Measurements from ENCODE around the gene PTPRO.
"Not testable (repeated sequence)": the region's sequence is repeated elsewhere in the genome, so short reads cannot be mapped to it uniquely, and the experiment has no call there.

PTPRO gene

GRCh38 chr12:15608406-15608805 lies 286.1 kb downstream of the PTPRO start:
- no peak overlapping the region for H3K9ac ChIP-seq (ENCODE audit: low read length)

GRCh38 chr12:15608941-15609340 lies 286.6 kb downstream of the PTPRO start:
- H3K4me1 ChIP-seq (ENCODE audit: low read length): no peaks in the 10 kb centered on the region
- no peak overlapping the region for H3K4me2 ChIP-seq (ENCODE audit: low read length)
- no peak overlapping the region for H2AFZ ChIP-seq (ENCODE audit: low read depth, low read length)
- no peaks in the 10 kb centered on the region for H3K27me3 ChIP-seq (ENCODE audit: low read depth, low read length)
- H3K4me3 ChIP-seq (ENCODE audit: low read length): no peak overlapping the region
- no peaks in the 10 kb centered on the region for H3K9me3 ChIP-seq (ENCODE audit: insufficient read depth, low read length)
- H3K36me3 ChIP-seq (replicated peaks; ENCODE audit: low read depth, low read length): no peaks in the 10 kb centered on the region
- H3K27ac ChIP-seq (ENCODE audit: low read length): no peak overlapping the region
- TF ChIP-seq EZH2phosphoT487 (IDR thresholded peaks at IDR 0.05; ENCODE audit: low read depth): no peak
- TF ChIP-seq, protein P1, sequence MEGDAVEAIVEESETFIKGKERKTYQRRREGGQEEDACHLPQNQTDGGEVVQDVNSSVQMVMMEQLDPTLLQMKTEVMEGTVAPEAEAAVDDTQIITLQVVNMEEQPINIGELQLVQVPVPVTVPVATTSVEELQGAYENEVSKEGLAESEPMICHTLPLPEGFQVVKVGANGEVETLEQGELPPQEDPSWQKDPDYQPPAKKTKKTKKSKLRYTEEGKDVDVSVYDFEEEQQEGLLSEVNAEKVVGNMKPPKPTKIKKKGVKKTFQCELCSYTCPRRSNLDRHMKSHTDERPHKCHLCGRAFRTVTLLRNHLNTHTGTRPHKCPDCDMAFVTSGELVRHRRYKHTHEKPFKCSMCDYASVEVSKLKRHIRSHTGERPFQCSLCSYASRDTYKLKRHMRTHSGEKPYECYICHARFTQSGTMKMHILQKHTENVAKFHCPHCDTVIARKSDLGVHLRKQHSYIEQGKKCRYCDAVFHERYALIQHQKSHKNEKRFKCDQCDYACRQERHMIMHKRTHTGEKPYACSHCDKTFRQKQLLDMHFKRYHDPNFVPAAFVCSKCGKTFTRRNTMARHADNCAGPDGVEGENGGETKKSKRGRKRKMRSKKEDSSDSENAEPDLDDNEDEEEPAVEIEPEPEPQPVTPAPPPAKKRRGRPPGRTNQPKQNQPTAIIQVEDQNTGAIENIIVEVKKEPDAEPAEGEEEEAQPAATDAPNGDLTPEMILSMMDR (IDR thresholded peaks at IDR 0.05; ENCODE audit: low read depth, low read length): no peak
- H3K79me2 ChIP-seq (ENCODE audit: low read length): no peaks in the 10 kb centered on the region
- H4K20me1 ChIP-seq (ENCODE audit: insufficient read depth, low read length): no peaks in the 10 kb centered on the region
- H3K9ac ChIP-seq (ENCODE audit: low read length): no peak overlapping the region

More at GRCh38 chr12:15608406-15608805, 286.1 kb downstream of the PTPRO start:
- Histone ChIP-seq H3K36me3 (replicated peaks; ENCODE audit: low read depth, low read length) (no peaks in the 10 kb centered on the region), H3K4me1 (ENCODE audit: low read length) (no peaks in the 10 kb centered on the region), H3K4me2 (ENCODE audit: low read length) (no peak overlapping the region), H3K27ac (ENCODE audit: low read length) (no peak overlapping the region), H4K20me1 (ENCODE audit: insufficient read depth, low read length) (no peaks in the 10 kb centered on the region), H3K9me3 (ENCODE audit: insufficient read depth, low read length) (no peaks in the 10 kb centered on the region), H3K79me2 (ENCODE audit: low read length) (no peaks in the 10 kb centered on the region), H3K27me3 (ENCODE audit: low read depth, low read length) (no peaks in the 10 kb centered on the region), H2AFZ (ENCODE audit: low read depth, low read length) (no peak overlapping the region), H3K4me3 (ENCODE audit: low read length) (no peak overlapping the region)
- TF ChIP-seq, protein P1 (IDR thresholded peaks at IDR 0.05; ENCODE audit: low read depth, low read length): no peak
- no peak for TF ChIP-seq EZH2phosphoT487 (IDR thresholded peaks at IDR 0.05; ENCODE audit: low read depth)

DNA sequence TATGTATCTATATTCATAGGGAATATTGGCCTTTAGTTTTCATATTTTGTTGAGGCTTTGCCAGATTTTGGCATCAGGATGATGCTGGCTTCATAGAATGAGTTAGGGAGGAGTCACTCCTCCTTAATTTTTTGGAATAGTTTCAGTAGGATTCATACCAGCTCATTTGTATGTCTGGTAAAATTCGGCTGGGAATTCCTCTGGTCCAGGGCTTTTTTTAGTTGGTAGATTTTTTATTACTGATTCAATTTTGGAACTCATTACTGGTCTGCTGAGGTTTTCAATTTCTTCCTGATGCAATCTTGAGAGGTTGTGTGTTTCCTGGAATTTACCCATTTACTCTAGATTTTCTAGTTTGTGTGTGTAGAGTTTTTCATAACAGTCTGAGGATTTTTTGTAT lies 291.7 kb downstream of the PTPRO start:
- TF ChIP-seq, protein P1 (IDR thresholded peaks at IDR 0.05; ENCODE audit: low read depth, low read length): no peak
- TF ChIP-seq EZH2phosphoT487 (IDR thresholded peaks at IDR 0.05; ENCODE audit: low read depth): no peak
- Histone ChIP-seq H3K9me3 (ENCODE audit: insufficient read depth, low read length) (no peaks in the 10 kb centered on the region), H3K27me3 (ENCODE audit: low read depth, low read length) (no peaks in the 10 kb centered on the region), H3K36me3 (replicated peaks; ENCODE audit: low read depth, low read length) (no peaks in the 10 kb centered on the region), H3K79me2 (ENCODE audit: low read length) (no peaks in the 10 kb centered on the region), H2AFZ (ENCODE audit: low read depth, low read length) (no peak overlapping the region), H3K27ac (ENCODE audit: low read length) (no peak overlapping the region), H3K9ac (ENCODE audit: low read length) (no peak overlapping the region), H3K4me1 (ENCODE audit: low read length) (no peaks in the 10 kb centered on the region), H4K20me1 (ENCODE audit: insufficient read depth, low read length) (no peaks in the 10 kb centered on the region), H3K4me2 (ENCODE audit: low read length) (no peak overlapping the region), H3K4me3 (ENCODE audit: low read length) (no peak overlapping the region)

- H3K9ac ChIP-seq (ENCODE audit: low read length); H3K79me2 ChIP-seq (ENCODE audit: low read length): not testable (repeated sequence)
Measured at GRCh38 chr12:15616495-15616894, 294.2 kb downstream of the PTPRO start.

More at GRCh38 chr12:15616495-15616894, 294.2 kb downstream of the PTPRO start:
- H2AFZ ChIP-seq (ENCODE audit: low read depth, low read length); H3K4me2 ChIP-seq (ENCODE audit: low read length); H3K36me3 ChIP-seq (replicated peaks; ENCODE audit: low read depth, low read length); H3K27me3 ChIP-seq (ENCODE audit: low read depth, low read length); H3K9me3 ChIP-seq (ENCODE audit: insufficient read depth, low read length); H3K4me1 ChIP-seq (ENCODE audit: low read length); H4K20me1 ChIP-seq (ENCODE audit: insufficient read depth, low read length); H3K27ac ChIP-seq (ENCODE audit: low read length); H3K4me3 ChIP-seq (ENCODE audit: low read length): not testable (repeated sequence)
